ENCODE measurements around the gene ZNF624. TPM values are rescaled to one million over a fixed set of nuclear protein-coding genes. Genes with fewer than 3 reads are reported as not detected.
"Not testable (repeated sequence)": the region's sequence is repeated elsewhere in the genome, so short reads cannot be mapped to it uniquely, and the experiment has no call there.

The ZNF624 gene
- total RNA-seq, 2 experiments from 2014 or later = 3.8 to 4.8 TPM

DNA sequence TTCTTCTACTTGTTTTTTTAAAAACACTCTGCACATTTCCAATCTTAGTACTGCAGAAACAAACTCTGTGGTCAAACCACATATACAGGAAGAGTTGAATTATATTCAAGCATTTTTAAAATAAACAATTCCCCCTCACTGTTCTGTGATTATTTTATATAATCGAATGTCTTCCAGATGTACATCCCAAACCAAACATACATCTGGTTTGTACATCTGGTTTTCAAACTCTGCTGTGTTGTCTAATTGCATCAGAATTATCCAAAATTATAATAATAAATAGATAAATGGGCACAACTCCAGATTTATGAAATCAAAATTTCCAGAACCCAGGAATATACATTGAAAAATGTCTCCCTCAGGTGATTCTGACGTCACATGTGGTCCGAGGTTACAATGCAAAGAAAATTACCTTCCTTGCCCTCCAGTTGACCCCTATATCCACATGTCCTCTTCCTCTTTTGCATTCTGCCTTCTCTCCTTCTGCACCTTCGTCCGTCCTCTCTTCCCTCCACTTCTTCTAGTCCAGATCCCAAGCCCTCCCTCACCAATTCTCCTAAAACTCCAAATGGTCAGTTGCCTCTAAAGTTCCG is 23.1 kb upstream of the ZNF624 start:
- intact Hi-C loops (cut with micrococcal nuclease) = no loop called here
- no peak for DNase-seq
- Mint-ChIP-seq H3K9me3 (no peaks in the 10 kb centered on the region), H3K4me3 (no peak overlapping the region), H3K27ac (no peak overlapping the region), H3K4me1 (ENCODE audit: low read depth) (no peaks in the 10 kb centered on the region), H3K27me3 (peaks cover 6% of the 10 kb centered on the region), H3K36me3 (ENCODE audit: low read depth) (no peaks in the 10 kb centered on the region)
- CTCF ChIA-PET = no interaction called here
- no peak for ATAC-seq
- TF ChIP-seq, protein P1, sequence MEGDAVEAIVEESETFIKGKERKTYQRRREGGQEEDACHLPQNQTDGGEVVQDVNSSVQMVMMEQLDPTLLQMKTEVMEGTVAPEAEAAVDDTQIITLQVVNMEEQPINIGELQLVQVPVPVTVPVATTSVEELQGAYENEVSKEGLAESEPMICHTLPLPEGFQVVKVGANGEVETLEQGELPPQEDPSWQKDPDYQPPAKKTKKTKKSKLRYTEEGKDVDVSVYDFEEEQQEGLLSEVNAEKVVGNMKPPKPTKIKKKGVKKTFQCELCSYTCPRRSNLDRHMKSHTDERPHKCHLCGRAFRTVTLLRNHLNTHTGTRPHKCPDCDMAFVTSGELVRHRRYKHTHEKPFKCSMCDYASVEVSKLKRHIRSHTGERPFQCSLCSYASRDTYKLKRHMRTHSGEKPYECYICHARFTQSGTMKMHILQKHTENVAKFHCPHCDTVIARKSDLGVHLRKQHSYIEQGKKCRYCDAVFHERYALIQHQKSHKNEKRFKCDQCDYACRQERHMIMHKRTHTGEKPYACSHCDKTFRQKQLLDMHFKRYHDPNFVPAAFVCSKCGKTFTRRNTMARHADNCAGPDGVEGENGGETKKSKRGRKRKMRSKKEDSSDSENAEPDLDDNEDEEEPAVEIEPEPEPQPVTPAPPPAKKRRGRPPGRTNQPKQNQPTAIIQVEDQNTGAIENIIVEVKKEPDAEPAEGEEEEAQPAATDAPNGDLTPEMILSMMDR (IDR thresholded peaks at IDR 0.05) = no peak
- POLR2A ChIA-PET = no interaction called here

DNA sequence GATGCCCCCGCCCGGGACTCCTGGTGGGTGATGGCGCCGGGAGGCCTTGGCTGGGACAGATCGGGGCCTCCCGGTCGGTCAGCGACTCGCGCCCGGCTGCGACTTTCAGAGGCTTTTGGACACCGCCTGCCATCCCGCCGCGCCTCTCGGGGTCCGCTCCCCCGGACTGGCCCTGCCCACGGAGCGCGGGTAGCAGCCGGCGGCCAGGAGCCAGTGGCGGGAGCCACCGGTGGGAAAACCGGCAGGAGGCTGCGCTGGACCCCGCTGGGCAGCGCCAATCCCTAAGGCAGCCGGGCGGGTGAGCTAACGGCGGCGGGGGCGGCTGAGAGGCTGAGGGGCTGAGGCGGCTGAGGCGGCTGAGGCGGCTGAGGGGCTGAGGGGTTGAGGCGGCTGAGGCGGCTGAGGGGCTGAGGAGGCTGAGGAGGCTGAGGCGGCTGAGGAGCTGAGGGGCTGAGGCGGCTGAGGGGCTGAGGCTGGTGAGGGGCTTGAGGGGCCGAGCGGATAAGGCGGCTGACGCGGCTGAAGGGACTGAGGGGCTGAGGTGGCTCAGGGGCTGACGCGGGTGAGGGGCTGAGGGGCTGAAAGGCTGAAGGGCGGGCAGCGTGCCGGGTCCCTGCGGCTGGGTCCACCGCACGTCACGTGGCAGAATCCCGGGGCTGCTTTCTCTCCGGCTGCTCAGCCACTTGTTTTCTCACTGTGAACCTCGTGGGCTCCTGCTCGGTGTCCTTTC is 13.4 kb upstream of the ZNF624 start:
- H3K27me3 Mint-ChIP-seq = peaks cover 41% of the 10 kb centered on the region
- ATAC-seq = peak; percentile 49

DNA sequence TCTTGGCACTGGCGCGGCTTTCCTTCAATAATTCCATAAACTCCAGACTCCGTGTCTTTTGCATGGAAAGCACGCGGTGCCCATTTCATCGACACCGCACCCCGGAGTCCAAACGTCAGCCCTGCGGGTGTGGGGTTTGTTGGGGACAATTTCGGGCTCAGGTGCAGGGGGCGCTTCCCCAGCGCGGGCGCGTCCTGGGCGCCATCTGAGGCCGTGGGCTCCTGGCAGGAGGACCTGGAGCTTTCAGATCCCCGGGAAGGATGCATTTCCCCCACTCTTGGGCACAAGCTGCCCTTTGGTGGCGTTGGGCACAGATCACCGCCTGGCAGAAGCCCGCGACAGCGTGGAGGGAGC is 12.9 kb upstream of the ZNF624 start:
- H3K9me3 Mint-ChIP-seq; H3K4me1 Mint-ChIP-seq (ENCODE audit: low read depth); H3K36me3 Mint-ChIP-seq (ENCODE audit: low read depth); ATAC-seq; intact Hi-C loops (cut with micrococcal nuclease); H3K27ac Mint-ChIP-seq; POLR2A ChIA-PET; DNase-seq; H3K4me3 Mint-ChIP-seq: not testable (repeated sequence)
- peaks cover 38% of the 10 kb centered on the region for H3K27me3 Mint-ChIP-seq
- CTCF ChIA-PET = interaction anchor here (1.4 kb wide), 1 partner anchor 14 kb away, joined by 3 read pairs; no protein-coding TSS in a partner anchor

More for the DNA sequence above, 13.4 kb upstream of the ZNF624 start:
- H3K36me3 Mint-ChIP-seq (ENCODE audit: low read depth); POLR2A ChIA-PET; H3K4me1 Mint-ChIP-seq (ENCODE audit: low read depth); H3K27ac Mint-ChIP-seq; H3K9me3 Mint-ChIP-seq; intact Hi-C loops (cut with micrococcal nuclease): not testable (repeated sequence)
- CTCF ChIA-PET = interaction anchor here (1.4 kb wide), 1 partner anchor 14 kb away, joined by 3 read pairs; no protein-coding TSS in a partner anchor
- DNase-seq = peak; percentile 16
- H3K4me3 Mint-ChIP-seq = peak overlapping the region; percentile 60

DNA sequence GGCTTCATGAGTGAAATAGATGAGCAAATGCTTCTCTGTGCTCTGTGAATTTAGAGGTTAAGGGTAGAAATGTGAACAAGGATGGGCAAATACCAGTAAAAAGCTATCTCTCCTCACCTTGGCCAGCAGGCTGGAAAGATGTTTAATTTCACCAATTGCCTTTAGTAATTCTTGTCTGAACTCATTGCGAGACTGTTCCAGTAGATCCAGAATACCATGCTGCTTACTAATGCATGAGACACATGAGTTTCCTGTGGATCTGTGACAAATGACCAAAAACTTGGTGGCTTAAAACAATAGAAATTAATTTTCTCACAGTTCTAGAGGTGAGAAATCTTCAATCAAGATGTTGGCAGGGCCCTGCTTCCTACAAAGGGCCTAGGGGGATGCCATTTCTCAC is 9.3 kb upstream of the ZNF624 start:
- Mint-ChIP-seq H3K27ac (no peak overlapping the region), H3K36me3 (ENCODE audit: low read depth) (no peaks in the 10 kb centered on the region), H3K9me3 (peaks cover 3% of the 10 kb centered on the region), H3K27me3 (peaks cover 35% of the 10 kb centered on the region), H3K4me1 (ENCODE audit: low read depth) (no peaks in the 10 kb centered on the region), H3K4me3 (no peak overlapping the region)
- intact Hi-C loops (cut with micrococcal nuclease) = no loop called here
- ATAC-seq = no peak
- ChIA-PET POLR2A (no interaction called here), CTCF (no interaction called here)
- TF ChIP-seq, protein P1 (IDR thresholded peaks at IDR 0.05) = no peak
- DNase-seq = no peak

DNA sequence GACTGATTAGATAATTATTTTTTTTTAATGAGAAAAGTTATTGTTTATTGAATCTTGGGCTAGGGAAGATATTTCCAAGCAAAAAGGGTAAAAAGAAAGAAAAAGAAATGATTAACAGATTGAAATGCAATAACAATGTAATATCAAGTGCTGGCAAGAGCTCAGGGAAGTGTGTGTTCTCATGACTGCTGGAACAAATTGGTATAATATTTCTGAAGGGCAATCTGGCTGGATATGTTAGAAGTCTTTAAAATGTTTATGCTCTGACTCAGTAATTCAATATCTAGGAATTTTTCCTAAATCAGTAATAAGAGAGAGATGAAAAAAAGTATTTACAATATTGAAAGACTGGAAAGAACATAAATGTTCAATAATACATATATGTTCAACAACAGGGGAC is 7.6 kb upstream of the ZNF624 start:
- peaks cover 3% of the 10 kb centered on the region for H3K9me3 Mint-ChIP-seq
- H3K4me3 Mint-ChIP-seq = no peak overlapping the region
- DNase-seq (no peak), ATAC-seq (no peak)
- no peaks in the 10 kb centered on the region for H3K4me1 Mint-ChIP-seq (ENCODE audit: low read depth)
- intact Hi-C loops (cut with micrococcal nuclease) = no loop called here
- ChIA-PET CTCF (no interaction called here), POLR2A (no interaction called here)
- no peak overlapping the region for H3K27ac Mint-ChIP-seq
- TF ChIP-seq, protein P1 (IDR thresholded peaks at IDR 0.05) = no peak
- H3K27me3 Mint-ChIP-seq = peaks cover 30% of the 10 kb centered on the region
- no peaks in the 10 kb centered on the region for H3K36me3 Mint-ChIP-seq (ENCODE audit: low read depth)

DNA sequence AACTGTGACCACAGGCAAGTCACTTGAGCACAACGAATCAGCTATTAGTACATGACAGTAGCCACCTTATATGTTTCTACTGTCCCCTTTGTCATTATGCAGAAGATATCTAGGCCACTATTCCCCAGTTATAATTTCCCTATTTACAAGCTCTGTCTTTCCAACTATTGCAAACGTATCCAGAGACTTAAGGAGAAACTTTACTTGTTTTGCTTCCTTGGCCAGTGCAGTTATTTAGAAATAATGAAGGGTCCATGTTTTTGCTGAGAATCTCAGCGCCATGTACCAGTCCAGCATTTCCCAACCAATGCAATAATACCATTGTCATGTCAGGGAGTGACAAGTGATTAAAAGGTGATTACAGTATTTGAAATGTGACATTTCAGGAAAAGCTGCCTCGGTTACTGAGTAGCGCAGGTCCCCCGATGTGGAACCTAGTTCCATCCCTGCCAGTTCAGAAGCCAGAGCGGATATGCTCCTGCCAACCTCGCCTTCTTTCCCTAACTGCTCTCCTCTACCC is 743 bp downstream of the ZNF624 start:
- H3K4me3 Mint-ChIP-seq = peak overlapping the region; percentile 84
- POLR2A ChIA-PET = interaction anchor here (1.2 kb wide), 1 partner anchor 13 kb away, joined by 3 read pairs; no protein-coding TSS in a partner anchor
- peak; percentile 14 for ATAC-seq
- H3K36me3 Mint-ChIP-seq (ENCODE audit: low read depth) = no peaks in the 10 kb centered on the region
- TF ChIP-seq, protein P1 (IDR thresholded peaks at IDR 0.05) = no peak
- peaks cover 17% of the 10 kb centered on the region for H3K4me1 Mint-ChIP-seq (ENCODE audit: low read depth)
- CTCF ChIA-PET = interaction anchor here (0.6 to 1.4 kb wide), 4 partner anchors 14 to 1202 kb away, joined by 3 read pairs; no protein-coding TSS in a partner anchor
- intact Hi-C loops (cut with micrococcal nuclease) = no loop called here
- no peaks in the 10 kb centered on the region for H3K9me3 Mint-ChIP-seq
- H3K27me3 Mint-ChIP-seq = peaks cover 2% of the 10 kb centered on the region
- peak overlapping the region; percentile 29 for H3K27ac Mint-ChIP-seq
- no peak for DNase-seq
